AG04449 (cell line): Measurements from ENCODE around the gene DTNA.

Experiments used
- CTCF ChIA-PET: fragments of 350-600 bp; formaldehyde crosslinking; extraction: SDS; loops from one replicate; lab custom pipeline; 2021; ENCODE audit warnings: antibody characterized with exemption; lab: Yijun Ruan, JAX
- POLR2A ChIA-PET: fragments of 400-600, 350-600 bp; formaldehyde crosslinking; extraction: SDS; loops from one replicate; lab custom pipeline; 2020; ENCODE audit warnings: antibody characterized with exemption, inconsistent platforms; lab: Yijun Ruan, JAX
- DNase-seq: peaks from one replicate; pipeline ENCODE4 v3.0.0-alpha.2; 2010; ENCODE audit warnings: low read depth, low spot score
- H3K4me3 ChIP-seq: 2 replicates; pipeline ENCODE4 v1.5.1; 2011; ENCODE audit warnings: low read depth, mild to moderate bottlenecking, control low read depth, low read length
- CTCF ChIP-seq: IDR thresholded peaks from one replicate; pipeline ENCODE4 v1.5.1; 2011; ENCODE audit warnings: mild to moderate bottlenecking, moderate library complexity, low read length, control low read depth, inconsistent platforms; ENCODE audit not compliant: insufficient read depth; ENCODE audit errors: missing control alignments

DTNA gene

GRCh38 chr18:34932792-34933466 is 222.8 kb downstream of the DTNA start:
- no peak overlapping the region for H3K4me3 ChIP-seq
- CTCF ChIA-PET, result no interaction called here
- DNase-seq, result no peak
- no peak for TF ChIP-seq CTCF
- POLR2A ChIA-PET, result no interaction called here

DNA sequence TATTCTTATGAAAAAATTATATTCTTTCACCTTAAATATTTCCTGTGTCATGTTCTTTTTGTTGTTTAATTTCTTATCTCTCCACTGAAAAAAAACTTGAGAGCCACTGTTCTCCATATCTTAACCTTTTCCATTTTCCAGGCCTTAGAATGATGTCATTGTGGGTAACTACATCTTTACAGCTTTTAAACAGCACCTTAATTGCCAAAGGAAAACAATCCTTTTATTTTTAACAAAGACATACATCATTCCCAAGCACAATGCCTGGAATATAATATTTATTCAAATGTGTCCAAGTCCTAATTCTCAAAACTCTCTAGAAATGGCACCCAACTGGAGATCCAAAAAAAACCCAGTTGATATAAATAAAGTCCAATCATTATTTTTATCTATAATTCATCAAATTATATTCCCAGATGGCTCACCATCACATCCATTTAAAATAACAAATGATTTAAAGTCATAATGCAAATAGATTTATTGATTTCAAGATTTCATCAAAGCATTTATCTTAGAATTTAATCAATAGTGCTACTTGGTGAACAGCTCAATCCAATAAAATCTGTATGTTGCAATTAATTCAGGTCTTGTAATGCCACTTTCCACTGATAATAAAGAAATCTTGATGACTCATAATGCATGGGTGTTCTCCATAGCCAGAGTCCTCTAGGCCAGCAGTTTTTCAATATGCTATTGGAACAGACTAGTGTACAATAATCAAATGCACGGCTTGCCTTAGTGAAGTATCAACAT is 224.0 kb downstream of the DTNA start:
- H3K4me3 ChIP-seq, result no peak overlapping the region
- CTCF ChIA-PET, result no interaction called here
- no peak for DNase-seq
- no peak for TF ChIP-seq CTCF
- POLR2A ChIA-PET, result no interaction called here

DNA sequence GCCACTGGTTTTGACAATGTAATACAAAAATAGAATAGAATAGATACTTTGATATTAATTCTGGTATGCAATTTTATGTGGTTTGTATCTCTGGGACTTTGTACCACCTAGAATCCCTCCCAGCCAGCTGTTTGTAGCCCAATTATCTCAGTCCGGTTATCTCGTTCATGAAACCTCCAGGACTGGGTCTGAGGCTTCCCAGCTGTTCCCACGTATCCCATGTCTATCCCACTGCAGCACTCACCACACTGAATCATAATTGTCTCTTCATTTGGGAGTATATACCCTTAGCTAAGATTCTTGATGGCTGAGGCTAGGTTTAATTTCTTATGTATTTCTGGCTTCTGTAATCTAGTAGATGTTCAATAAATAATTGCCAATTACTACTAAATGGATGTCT is 226.7 kb downstream of the DTNA start:
- H3K4me3 ChIP-seq, result no peak overlapping the region
- CTCF ChIA-PET, result interaction anchor here (1.0 kb wide), 1 partner anchor 206 kb away, joined by 3 read pairs; no protein-coding TSS in a partner anchor
- TF ChIP-seq CTCF, result no peak
- DNase-seq, result no peak
- POLR2A ChIA-PET, result no interaction called here

- no peak overlapping the region for H3K4me3 ChIP-seq
- ChIA-PET CTCF (no interaction called here), POLR2A (no interaction called here)
- TF ChIP-seq CTCF, result no peak
- no peak for DNase-seq
Observed at GRCh38 chr18:34938090-34938489, 228.0 kb downstream of the DTNA start.
